Adipocyte (in vitro differentiated cells): Measurements from ENCODE around the gene GTSE1.

Experiments used
- DNase-seq: peaks from one replicate; pipeline ENCODE4 v3.0.0-alpha.2; 2015; ENCODE audit warnings: low read depth
- H3K27me3 ChIP-seq: replicated peaks from 2 replicates; pipeline ENCODE4 v1.7.0; 2013; ENCODE audit warnings: mild to moderate bottlenecking, low read length, moderate library complexity; ENCODE audit not compliant: control insufficient read depth, insufficient read depth
- H3K36me3 ChIP-seq: 2 replicates; pipeline ENCODE4 v1.7.0; 2013; ENCODE audit warnings: low read length, mild to moderate bottlenecking, moderate library complexity; ENCODE audit not compliant: control insufficient read depth, insufficient read depth, severe bottlenecking
- H3K4me1 ChIP-seq: 2 replicates; pipeline ENCODE4 v1.7.0; 2013; ENCODE audit warnings: mild to moderate bottlenecking, low read length, moderate library complexity; ENCODE audit not compliant: control insufficient read depth, insufficient read depth
- H3K4me3 ChIP-seq: 2 replicates; pipeline ENCODE4 v1.7.0; 2013; ENCODE audit warnings: mild to moderate bottlenecking, low read length, moderate library complexity
- H3K9ac ChIP-seq: 2 replicates; pipeline ENCODE4 v1.7.0; 2013; ENCODE audit warnings: mild to moderate bottlenecking, low read length, moderate library complexity
- H3K9me3 ChIP-seq: 2 replicates; pipeline ENCODE4 v1.7.0; 2013; ENCODE audit warnings: mild to moderate bottlenecking, low read length, moderate library complexity; ENCODE audit not compliant: control insufficient read depth

Gene GTSE1

GRCh38 chr22:46288846-46289243 is 7.8 kb upstream of the GTSE1 start:
- no peak overlapping the region for H3K4me3 ChIP-seq
- H3K36me3 ChIP-seq, result peaks cover 95% of the 10 kb centered on the region
- H3K4me1 ChIP-seq, result peaks cover 7% of the 10 kb centered on the region
- DNase-seq, result no peak
- no peaks in the 10 kb centered on the region for H3K27me3 ChIP-seq
- no peaks in the 10 kb centered on the region for H3K9me3 ChIP-seq
- H3K9ac ChIP-seq, result no peak overlapping the region

GRCh38 chr22:46289244-46289891 is 7.3 kb upstream of the GTSE1 start:
- peaks cover 91% of the 10 kb centered on the region for H3K36me3 ChIP-seq

GRCh38 chr22:46290121-46290842 is 6.4 kb upstream of the GTSE1 start:
- Histone ChIP-seq H3K27me3 (no peaks in the 10 kb centered on the region), H3K9me3 (no peaks in the 10 kb centered on the region), H3K4me1 (peaks cover 1% of the 10 kb centered on the region), H3K4me3 (no peak overlapping the region), H3K9ac (no peak overlapping the region), H3K36me3 (peaks cover 81% of the 10 kb centered on the region)
- DNase-seq, result no peak

More at GRCh38 chr22:46289244-46289891, 7.3 kb upstream of the GTSE1 start:
- no peak for DNase-seq
- no peaks in the 10 kb centered on the region for H3K27me3 ChIP-seq
- H3K4me1 ChIP-seq, result peaks cover 7% of the 10 kb centered on the region
- no peak overlapping the region for H3K9ac ChIP-seq
- no peak overlapping the region for H3K4me3 ChIP-seq
- H3K9me3 ChIP-seq, result no peaks in the 10 kb centered on the region

- H3K27me3 ChIP-seq, result no peaks in the 10 kb centered on the region
- H3K36me3 ChIP-seq, result peaks cover 74% of the 10 kb centered on the region
- no peaks in the 10 kb centered on the region for H3K9me3 ChIP-seq
- no peak overlapping the region for H3K4me3 ChIP-seq
- peaks cover 8% of the 10 kb centered on the region for H3K4me1 ChIP-seq
- DNase-seq, result no peak
- H3K9ac ChIP-seq, result no peak overlapping the region
Observed at GRCh38 chr22:46290843-46291785, 5.6 kb upstream of the GTSE1 start.

GRCh38 chr22:46292173-46292572 is 4.5 kb upstream of the GTSE1 start:
- Histone ChIP-seq H3K4me1 (peaks cover 14% of the 10 kb centered on the region), H3K36me3 (peaks cover 63% of the 10 kb centered on the region), H3K9me3 (no peaks in the 10 kb centered on the region), H3K4me3 (no peak overlapping the region), H3K27me3 (no peaks in the 10 kb centered on the region), H3K9ac (no peak overlapping the region)
- DNase-seq, result no peak

- Histone ChIP-seq H3K27me3 (no peaks in the 10 kb centered on the region), H3K9me3 (no peaks in the 10 kb centered on the region), H3K4me1 (peaks cover 20% of the 10 kb centered on the region), H3K9ac (no peak overlapping the region), H3K36me3 (peaks cover 58% of the 10 kb centered on the region), H3K4me3 (no peak overlapping the region)
- DNase-seq, result no peak
Observed at GRCh38 chr22:46292732-46293131, 3.9 kb upstream of the GTSE1 start.

- Histone ChIP-seq H3K9me3 (no peaks in the 10 kb centered on the region), H3K4me1 (peaks cover 20% of the 10 kb centered on the region), H3K9ac (no peak overlapping the region), H3K36me3 (peaks cover 48% of the 10 kb centered on the region), H3K4me3 (no peak overlapping the region), H3K27me3 (no peaks in the 10 kb centered on the region)
- peak; percentile 74 for DNase-seq
Observed at GRCh38 chr22:46293577-46294260, 3.0 kb upstream of the GTSE1 start.

- Histone ChIP-seq H3K4me3 (no peak overlapping the region), H3K9ac (no peak overlapping the region), H3K4me1 (peaks cover 20% of the 10 kb centered on the region), H3K36me3 (peaks cover 38% of the 10 kb centered on the region), H3K27me3 (no peaks in the 10 kb centered on the region), H3K9me3 (no peaks in the 10 kb centered on the region)
- DNase-seq, result no peak
Observed at GRCh38 chr22:46294784-46295183, 1.9 kb upstream of the GTSE1 start.

- no peaks in the 10 kb centered on the region for H3K27me3 ChIP-seq
- H3K4me1 ChIP-seq, result peaks cover 20% of the 10 kb centered on the region
- peak overlapping the region; percentile 80 for H3K4me3 ChIP-seq
- DNase-seq, result no peak
- H3K9me3 ChIP-seq, result no peaks in the 10 kb centered on the region
- H3K9ac ChIP-seq, result peak overlapping the region; percentile 86
- H3K36me3 ChIP-seq, result peaks cover 31% of the 10 kb centered on the region
Observed at GRCh38 chr22:46295277-46295971, 1.2 kb upstream of the GTSE1 start.

- Histone ChIP-seq H3K9ac (peak overlapping the region; percentile 52), H3K36me3 (peaks cover 17% of the 10 kb centered on the region), H3K9me3 (no peaks in the 10 kb centered on the region), H3K4me1 (peaks cover 20% of the 10 kb centered on the region), H3K4me3 (peak overlapping the region; percentile 80), H3K27me3 (no peaks in the 10 kb centered on the region)
- DNase-seq, result peak; percentile 57
Observed at GRCh38 chr22:46297151-46297812, 612 bp downstream of the GTSE1 start.
